Keratinocyte (primary cell): ENCODE measurements around the gene HECA.

ENCODE experiments used
- EZH2 ChIP-seq: IDR thresholded peaks from one replicate; pipeline ENCODE4 v1.6.1; 2012; ENCODE audit warnings: inconsistent platforms, mild to moderate bottlenecking, low read length, moderate library complexity
- TF ChIP-seq, protein P1 (sequence below), 3 experiments: IDR thresholded peaks in 1 of 3; conservative IDR thresholded peaks in 1 of 3; optimal IDR thresholded peaks in 1 of 3; 2 replicates in 2 of 3; 3 replicates in 1 of 3; pipeline versions ENCODE3 to v1.5.1; 2011; ENCODE audit warnings: low read length in 3 of 3, mild to moderate bottlenecking in 3 of 3, moderate library complexity in 2 of 3, control low read depth in 1 of 3, inconsistent platforms in 1 of 3; ENCODE audit not compliant: insufficient read depth in 2 of 3; ENCODE audit errors: extremely low read depth in 1 of 3

- TF ChIP-seq, protein P1, sequence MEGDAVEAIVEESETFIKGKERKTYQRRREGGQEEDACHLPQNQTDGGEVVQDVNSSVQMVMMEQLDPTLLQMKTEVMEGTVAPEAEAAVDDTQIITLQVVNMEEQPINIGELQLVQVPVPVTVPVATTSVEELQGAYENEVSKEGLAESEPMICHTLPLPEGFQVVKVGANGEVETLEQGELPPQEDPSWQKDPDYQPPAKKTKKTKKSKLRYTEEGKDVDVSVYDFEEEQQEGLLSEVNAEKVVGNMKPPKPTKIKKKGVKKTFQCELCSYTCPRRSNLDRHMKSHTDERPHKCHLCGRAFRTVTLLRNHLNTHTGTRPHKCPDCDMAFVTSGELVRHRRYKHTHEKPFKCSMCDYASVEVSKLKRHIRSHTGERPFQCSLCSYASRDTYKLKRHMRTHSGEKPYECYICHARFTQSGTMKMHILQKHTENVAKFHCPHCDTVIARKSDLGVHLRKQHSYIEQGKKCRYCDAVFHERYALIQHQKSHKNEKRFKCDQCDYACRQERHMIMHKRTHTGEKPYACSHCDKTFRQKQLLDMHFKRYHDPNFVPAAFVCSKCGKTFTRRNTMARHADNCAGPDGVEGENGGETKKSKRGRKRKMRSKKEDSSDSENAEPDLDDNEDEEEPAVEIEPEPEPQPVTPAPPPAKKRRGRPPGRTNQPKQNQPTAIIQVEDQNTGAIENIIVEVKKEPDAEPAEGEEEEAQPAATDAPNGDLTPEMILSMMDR (optimal IDR thresholded peaks at IDR 0.05 in 1 of 3, IDR thresholded peaks at IDR 0.05 in 1 of 3, conservative IDR thresholded peaks at IDR 0.05 in 1 of 3; ENCODE audit: extremely low read depth in 1 of 3, insufficient read depth in 2 of 3, low read length in 3 of 3) = no peak
- no peak for TF ChIP-seq EZH2
Measured at GRCh38 chr6:139152892-139153271, 18.0 kb downstream of the HECA start.
